ENCODE data around the gene AREG. TPM values are rescaled to one million over a fixed set of nuclear protein-coding genes. Genes with fewer than 3 reads are reported as not detected.

The AREG gene
- total RNA-seq, 1 donor from 2014 or later = 9.9 TPM

DNA sequence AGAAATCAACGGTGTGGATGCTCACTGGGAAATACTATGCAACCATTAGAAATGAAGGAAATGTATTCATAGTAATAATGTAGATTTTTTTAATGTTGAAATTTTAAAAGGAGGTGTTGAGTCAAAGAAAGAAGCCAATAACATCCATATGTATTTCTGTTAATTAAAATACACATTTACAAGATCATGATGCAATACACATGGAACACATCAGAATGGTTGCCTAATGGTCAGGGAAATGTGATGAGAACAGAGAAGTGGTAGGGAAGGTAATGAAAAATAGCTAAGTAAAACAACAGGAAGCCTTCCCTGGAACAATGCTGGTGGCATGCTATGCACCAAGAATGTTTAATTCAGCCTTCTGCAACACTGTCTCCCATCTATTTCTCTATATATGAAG is 18.2 kb downstream of the AREG start:
- no peak for DNase-seq (ENCODE audit: low spot score)

DNA sequence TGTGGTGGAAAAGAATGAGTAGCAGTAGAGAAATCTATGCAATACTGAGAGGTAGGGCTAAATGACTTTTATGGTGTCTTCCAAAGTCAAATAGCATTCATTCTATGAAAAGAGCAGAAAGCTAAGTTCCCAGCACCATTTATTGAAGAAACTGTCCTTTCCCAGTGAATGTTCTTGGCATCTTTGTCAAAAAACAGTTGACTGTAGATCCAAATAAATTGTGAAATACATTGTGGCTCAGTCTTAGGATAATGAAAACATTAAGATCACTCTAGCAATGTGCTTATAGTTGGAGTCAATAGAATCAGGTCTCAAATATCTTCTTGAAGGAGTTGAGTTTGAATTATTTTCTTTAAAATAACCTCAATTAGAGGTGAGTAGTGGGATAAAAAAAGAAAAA is 19.4 kb downstream of the AREG start:
- no peak for DNase-seq (ENCODE audit: low spot score)

DNA sequence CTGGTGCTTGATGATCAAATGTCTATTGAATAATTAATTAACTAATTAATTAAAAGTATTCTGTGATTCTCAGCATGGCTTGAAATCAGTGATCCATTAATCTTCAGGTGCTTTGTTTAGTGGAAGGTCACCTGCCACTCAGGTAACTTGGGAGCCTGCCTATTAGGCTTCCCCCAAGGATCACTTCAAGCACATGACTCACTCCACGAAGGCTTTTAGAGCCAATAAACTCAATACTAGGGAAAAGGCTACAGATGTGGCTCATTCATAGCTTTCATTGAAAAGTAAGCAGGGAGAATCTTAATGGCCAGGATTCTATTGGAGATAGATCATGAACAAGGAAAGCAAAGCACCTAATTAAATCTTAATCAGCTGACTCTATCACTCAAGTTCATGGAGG is 21.3 kb downstream of the AREG start:
- DNase-seq (ENCODE audit: low spot score) = no peak

- DNase-seq (ENCODE audit: low spot score) = no peak
Measured at GRCh38 chr4:74471264-74471663, 26.3 kb downstream of the AREG start.

- peak; percentile 32 for DNase-seq (ENCODE audit: low spot score)
Measured at GRCh38 chr4:74473155-74473811, 28.3 kb downstream of the AREG start.

DNA sequence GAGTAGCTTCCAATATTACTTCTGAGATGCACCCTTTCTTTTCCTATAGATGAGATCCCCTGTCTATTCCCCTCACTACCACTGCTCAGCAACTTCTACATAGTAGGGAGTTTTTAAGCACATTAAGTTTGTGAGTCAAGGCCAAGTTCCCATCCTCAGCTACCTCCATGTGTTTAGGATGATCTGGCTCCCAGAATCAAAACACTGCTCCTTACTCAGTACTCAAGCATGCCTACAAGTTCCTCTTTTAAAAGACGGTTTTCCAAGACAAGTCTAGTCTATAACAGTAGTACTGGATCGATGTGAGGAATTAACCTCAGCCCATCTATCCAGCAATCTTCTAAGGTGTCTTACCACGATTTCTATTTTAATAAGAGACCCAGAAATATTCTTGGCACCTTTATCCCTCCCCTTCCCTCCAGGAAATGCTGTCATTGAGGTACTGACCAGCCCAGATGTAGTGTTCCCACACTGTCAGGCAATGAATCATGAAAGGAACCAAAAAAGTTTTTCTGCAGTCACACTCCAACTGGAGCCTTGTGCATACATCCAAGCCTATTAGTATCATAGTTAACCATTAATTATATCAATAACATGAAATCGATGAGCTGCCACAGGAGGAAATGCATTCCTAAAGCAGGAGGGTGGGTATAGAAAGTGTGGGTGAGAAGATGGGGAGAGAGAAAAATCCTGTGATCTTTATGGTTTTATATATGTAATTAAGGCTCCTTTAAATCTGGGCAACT is 29.6 kb downstream of the AREG start:
- peak; percentile 24 for DNase-seq (ENCODE audit: low spot score)

- DNase-seq (ENCODE audit: low spot score) = peak; percentile 71
Measured at GRCh38 chr4:74475091-74475800, 30.3 kb downstream of the AREG start.

GRCh38 chr4:74475946-74476345 is 31.0 kb downstream of the AREG start:
- DNase-seq (ENCODE audit: low spot score) = no peak

DNA sequence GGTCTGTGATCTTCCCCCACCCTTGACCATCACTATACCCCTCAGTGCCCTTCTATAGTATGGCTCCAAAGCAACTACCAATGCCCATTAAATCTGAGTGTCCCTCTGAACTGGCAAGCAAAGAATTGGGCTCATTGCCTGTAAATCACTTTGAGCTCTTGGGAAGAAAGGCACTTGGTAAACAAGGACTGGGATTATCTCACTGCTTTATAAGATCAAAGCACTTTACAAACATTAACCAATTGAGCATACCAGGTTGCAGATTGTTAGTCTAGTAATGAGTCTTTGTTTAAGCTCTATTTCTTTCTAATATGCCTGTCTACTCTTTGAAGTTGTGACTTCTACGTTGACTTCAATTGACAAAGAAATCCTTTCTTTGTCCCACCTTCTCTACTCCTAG is 34.1 kb downstream of the AREG start:
- DNase-seq (ENCODE audit: low spot score) = no peak

GRCh38 chr4:74480267-74480666 is 35.3 kb downstream of the AREG start:
- no peak for DNase-seq (ENCODE audit: low spot score)

GRCh38 chr4:74481891-74482609 is 37.1 kb downstream of the AREG start:
- DNase-seq (ENCODE audit: low spot score) = no peak

DNA sequence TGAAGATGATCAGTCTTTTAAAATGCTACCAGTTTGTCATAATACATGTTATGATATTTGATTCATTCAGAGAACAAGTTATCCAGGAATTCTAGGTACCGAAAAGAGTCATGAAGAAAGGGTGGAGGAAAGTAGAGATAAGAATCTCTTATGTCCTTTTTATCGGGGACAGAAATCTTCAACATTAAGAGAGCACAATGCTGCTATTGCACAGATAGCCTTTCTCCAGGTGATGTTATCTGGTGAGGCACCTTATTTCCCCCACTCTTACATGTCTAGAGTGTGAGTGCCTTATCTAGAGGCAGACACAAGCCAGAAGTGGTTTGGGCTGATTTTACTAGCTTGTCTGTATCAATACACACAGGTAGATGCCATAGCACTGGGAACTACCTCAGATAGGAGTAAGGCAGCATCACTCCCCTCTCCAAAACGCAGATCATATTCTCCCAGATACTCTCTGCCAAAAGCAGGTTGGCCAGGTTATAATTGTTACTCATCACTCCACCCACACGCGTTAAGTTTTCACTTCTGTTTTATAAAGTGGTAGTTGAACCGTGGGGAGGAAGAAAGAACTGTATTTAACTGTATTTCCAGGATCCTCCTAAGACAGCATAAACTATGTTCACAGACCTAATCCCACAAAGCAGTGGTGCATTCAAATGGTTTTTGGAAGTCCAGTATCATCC is 38.4 kb downstream of the AREG start:
- DNase-seq (ENCODE audit: low spot score) = no peak

DNA sequence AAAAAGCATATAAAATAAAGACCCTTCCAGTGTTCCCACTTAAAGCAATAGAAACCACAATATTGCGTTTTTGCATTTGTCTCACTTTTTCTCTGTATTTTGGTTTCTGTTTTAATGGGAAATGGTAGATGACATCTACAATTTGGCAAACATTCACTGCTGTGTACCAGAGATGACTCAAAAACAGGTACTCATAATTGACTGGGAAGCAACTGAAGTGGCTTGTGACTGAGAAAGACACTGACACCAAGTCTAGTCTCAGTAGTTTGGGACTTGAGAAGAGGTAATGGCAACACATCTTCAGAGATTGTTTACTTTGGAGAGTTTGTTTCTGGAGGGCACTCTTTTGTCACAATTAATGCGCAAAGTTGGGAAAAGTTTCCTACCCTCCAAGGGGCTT is 42.0 kb downstream of the AREG start:
- DNase-seq (ENCODE audit: low spot score) = no peak

- no peak for DNase-seq (ENCODE audit: low spot score)
Measured at GRCh38 chr4:74487771-74488170, 42.8 kb downstream of the AREG start.

- no peak for DNase-seq (ENCODE audit: low spot score)
Measured at GRCh38 chr4:74490736-74491135, 45.8 kb downstream of the AREG start.

DNA sequence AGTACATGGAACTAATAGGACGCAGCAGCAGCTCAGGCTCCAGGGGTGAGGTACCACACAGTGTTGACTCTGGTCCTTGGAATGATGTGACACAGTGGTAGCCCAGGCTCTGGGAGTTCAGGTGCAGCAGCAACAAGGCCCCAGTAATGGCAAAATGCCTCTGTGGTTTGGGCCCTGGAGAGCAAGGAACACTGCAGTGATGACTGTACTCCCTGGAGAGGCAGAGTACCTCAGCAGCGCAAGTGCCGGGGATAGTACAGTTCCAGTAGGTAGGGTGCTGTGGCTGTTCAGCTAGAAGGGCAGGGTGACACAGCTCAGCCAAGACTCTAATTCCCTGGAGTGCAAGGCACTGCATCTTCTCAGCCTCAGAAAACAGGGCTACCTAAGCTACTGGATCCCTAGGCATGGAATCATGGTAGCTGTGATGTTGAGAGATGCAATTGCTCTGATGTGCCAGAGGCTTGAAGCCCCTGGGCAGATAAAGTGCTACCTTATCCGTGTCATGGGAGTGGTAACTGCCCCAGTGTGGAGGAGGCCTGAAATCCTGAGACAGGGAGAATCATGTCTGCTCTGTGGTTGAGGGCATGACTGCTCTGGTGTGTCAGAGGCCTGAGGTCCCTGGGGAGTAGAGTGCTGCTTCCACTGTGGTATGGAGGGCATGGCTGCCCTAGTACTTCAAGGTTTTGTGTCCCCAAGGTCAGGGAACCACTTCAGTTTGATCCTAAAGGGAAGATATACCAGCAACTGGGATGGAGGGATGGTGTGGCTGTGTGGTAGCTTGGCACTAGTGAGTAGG is 55.2 kb downstream of the AREG start:
- DNase-seq (ENCODE audit: low spot score) = no peak

GRCh38 chr4:74501579-74501978 is 56.6 kb downstream of the AREG start:
- no peak for DNase-seq (ENCODE audit: low spot score)

DNA sequence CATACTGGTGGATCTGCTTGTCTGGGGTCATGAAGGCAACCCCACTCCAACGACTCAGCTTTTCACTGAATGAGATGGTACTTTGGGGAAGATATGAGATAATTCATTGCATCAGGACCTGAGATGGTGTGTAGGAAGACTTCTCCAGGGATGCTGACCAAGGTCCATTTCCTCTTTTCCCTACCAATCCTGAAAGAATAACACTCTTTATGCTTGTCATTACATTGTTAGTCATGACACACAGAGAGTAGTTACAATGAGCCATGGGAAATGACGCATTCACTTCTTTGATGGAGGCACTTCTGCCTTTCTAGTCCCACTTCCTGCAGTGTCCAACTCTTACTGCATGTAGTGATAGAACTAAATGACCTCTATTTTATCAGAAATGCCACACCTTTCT is 58.6 kb downstream of the AREG start:
- no peak for DNase-seq (ENCODE audit: low spot score)

DNA sequence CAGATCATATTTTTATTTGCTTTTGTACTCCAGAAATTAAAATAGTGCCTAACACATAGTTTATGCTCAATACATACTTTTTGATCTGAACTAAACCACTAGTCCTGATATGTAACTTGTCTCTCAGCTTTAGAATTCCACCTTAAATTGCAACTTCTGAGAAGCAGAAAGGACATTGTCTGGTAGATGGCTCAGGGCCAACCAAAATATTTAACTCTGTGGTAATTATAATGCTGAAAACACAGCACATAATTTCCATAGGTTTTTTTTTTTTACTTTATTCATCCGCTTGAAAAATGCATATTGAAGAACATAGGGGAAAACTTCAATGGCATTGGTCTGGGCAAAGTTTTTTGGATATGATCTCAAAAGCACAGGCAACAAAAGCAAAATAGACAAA is 59.3 kb downstream of the AREG start:
- DNase-seq (ENCODE audit: low spot score) = no peak

All from mucosa of gallbladder (tissue), 1 donor.